Esophagus muscularis mucosa (tissue), 3 donors: Measurements from ENCODE around the gene POLR3B.

Experiments
- POLR2A ChIP-seq: fragments of 450-650 bp; IDR thresholded peaks from one replicate; pipeline ENCODE4 v1.6.1; 2017; ENCODE audit warnings: antibody characterized with exemption, moderate library complexity, mild to moderate bottlenecking, low read depth
- TF ChIP-seq, protein P1 (sequence below), 3 experiments: fragments of 200-600 bp in 2 of 3; fragments of 450-650 bp in 1 of 3; sonication (generic) in 2 of 3; IDR thresholded peaks; one replicate each; pipeline ENCODE4 v1.5.1; 2017 to 2019; ENCODE audit warnings: antibody characterized with exemption in 3 of 3, mild to moderate bottlenecking in 2 of 3, moderate library complexity in 1 of 3

DNA sequence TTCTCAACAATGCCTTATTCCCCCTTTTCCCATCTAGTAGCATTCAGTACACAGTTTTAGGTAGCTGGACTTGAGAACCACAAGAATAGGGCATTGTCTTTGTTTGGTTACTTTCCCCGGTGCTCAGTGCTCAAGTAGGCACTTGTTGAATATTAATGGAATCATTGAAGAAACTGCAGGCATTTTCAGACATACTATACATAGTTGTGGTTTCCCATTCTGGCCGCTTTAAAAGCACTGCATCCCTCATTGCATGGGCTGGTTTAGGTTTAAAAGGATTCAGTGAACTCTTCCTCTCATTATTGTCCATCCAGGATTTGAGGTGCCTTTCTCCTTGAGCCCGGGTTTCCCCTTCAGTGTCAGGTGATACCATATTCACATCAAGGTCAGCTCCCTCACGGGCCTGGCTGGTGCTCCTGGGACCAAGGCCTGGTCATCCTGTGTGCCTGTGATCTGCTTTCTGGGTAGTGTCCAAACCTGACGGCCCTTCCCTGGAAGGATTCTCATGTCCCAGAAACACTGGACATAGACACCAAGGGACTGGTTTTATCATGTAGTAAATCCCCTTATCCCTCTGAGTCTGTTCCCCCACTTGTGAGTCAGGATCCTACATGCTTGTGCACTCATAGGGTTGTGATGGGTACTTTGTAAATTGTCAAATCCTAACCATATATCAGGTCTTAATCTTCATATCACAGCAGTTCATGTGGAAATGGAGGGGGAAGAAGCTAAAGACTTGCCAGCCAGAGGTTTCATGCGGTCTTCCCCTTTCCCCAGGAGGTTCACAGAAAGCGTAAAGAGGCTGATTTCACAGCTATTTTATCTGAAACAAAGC lies 47.7 kb upstream of the POLR3B start:
- TF ChIP-seq, protein P1, sequence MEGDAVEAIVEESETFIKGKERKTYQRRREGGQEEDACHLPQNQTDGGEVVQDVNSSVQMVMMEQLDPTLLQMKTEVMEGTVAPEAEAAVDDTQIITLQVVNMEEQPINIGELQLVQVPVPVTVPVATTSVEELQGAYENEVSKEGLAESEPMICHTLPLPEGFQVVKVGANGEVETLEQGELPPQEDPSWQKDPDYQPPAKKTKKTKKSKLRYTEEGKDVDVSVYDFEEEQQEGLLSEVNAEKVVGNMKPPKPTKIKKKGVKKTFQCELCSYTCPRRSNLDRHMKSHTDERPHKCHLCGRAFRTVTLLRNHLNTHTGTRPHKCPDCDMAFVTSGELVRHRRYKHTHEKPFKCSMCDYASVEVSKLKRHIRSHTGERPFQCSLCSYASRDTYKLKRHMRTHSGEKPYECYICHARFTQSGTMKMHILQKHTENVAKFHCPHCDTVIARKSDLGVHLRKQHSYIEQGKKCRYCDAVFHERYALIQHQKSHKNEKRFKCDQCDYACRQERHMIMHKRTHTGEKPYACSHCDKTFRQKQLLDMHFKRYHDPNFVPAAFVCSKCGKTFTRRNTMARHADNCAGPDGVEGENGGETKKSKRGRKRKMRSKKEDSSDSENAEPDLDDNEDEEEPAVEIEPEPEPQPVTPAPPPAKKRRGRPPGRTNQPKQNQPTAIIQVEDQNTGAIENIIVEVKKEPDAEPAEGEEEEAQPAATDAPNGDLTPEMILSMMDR (IDR thresholded peaks at IDR 0.05), result no peak
- TF ChIP-seq POLR2A, result no peak
